Measurements from ENCODE around the gene FBN1.

Gene FBN1

DNA sequence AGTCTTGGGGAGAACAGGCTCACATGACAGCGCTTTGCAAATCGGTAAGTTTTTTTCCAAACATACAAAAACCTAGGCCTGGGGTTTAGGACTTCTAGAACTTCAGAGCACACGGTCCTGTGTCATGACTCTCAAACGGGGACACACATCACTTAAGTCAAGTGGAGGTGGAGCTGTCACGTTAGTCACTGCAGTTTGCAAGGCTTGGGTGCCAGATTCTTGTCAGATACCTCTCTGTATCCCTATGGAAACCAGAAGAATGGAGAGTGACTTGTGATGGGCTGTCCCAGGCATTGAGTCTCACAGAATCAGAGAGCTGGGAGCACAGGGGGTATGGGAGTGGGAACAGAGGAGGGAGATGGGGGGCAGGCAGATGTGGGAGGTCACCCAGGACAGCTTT, 249.5 kb downstream of the FBN1 start:
- no peak for DNase-seq (ENCODE audit: low read depth)

DNA sequence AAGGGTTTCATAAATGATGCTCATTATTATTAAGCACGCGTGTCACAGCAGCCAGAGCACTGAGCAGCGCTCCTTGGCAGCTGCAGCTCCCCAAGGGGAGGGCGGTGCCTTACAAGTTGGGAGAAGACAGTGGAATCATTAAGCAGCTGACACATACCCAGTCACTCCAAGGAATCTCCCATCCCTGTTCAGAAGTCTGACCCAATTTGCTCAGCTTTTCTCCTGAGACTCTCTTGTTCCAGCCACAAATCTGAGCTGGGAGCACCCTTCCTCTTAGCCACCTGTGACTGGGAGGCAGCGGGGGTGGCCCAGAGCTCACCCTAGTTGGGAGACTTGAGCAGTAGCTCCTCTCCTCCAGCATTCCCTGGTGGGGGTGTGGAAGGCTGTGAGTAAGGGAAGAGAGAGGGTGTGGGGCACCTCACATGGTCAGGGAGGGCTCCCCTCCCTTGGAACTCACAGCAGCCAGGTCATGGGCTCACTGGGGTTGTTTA, 249.9 kb downstream of the FBN1 start:
- DNase-seq (ENCODE audit: low read depth): peak; percentile 95

DNA sequence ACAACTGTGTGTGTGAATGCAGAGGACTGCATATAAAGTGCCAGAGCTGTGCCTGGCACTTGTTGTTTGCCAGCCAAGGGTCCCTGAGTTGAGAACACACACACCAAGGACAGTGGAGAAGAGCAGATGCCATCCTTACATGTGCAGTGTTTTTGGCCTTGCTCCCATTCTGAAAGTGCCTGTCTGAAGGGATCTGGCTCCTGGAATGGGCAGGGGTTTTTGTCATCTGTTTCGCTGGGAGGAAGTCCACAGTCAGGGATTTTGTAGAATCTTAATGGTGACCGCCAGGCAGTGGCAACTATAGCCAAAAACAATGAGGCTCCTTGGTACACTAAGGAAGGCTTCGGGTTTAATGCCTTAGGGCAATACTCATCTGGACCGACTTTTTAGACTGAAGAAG, 250.5 kb downstream of the FBN1 start:
- no peak for DNase-seq (ENCODE audit: low read depth)

DNA sequence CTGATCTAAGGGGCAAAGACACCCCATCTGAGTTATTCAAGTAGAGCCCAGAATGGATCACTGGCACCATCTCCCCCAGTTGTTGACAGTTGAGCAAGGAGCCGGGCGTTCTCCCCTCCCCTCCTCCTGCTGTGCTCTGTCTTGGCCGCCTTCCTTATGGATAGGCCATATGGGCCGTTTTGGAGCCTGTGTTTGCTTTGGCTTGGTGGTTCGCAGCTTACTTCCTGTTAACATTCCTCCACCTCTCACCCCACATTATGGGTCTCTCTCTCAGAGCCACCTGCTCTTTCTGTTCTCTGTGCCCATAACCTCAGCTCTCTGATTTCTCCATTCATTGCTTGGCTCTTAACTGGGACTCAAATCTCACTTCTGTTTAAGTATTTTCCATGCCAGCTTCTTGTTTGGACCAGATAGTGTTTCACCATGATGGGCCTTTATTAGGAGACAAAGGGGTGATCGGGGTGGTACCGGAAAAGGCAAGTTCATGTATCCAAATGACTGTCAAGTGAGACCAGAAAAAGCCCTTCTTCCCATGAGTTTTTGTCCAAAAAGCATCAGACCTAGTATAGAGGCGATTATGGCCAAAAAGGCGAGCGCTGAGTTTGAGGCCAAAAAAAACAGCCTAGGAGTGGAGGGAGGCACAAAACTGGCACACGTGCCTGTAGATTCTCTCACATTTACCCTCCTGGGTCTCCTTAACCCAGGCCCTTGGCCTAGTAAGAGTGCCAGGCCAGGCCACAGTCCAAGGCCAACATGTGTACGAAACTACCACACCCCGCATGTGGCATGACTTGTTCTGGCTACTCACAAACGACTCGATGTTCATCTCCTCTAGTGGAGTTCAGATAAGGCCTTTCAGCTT, 251.6 kb downstream of the FBN1 start:
- DNase-seq (ENCODE audit: low read depth): peak; percentile 67

DNA sequence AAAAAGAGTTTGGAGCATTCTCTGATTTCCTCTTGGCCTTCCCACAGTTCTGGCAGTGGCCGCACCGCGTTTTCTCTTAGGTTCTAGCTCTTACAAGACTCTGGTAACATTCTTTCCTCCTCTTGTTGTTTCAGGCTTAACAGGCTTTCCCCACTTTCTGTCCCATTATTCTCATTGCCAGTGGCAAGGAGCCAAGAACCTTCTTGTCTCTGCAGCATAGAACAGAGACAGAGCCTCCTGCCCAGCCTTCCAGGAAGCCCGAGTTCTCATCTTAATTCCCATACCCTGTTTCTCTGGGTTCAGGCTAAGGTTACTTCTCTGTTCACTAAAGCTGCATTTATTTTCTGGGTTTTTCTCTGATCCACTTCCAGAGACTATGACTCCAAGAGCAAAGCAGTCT, 253.2 kb downstream of the FBN1 start:
- DNase-seq (ENCODE audit: low read depth): peak; percentile 43

DNA sequence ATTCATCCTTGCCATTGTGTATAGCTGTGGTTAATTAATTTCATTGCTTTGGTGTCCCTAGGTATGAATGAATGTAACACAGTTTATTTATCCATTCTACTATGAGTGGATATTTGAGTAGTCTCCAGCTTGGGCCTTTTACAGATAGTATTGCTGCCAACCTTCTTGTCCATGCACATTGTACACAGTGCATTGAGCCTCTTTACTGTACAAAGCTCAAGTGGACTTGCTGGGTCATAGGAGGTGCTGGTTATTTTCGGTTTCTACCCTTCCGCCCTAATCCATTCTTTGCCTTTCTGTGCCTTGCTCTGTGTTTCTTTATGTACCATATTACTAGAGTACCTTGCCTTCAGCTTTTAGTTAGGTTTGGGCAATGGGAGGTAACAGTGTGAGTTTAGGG, 253.6 kb downstream of the FBN1 start:
- DNase-seq (ENCODE audit: low read depth): peak; percentile 35

DNA sequence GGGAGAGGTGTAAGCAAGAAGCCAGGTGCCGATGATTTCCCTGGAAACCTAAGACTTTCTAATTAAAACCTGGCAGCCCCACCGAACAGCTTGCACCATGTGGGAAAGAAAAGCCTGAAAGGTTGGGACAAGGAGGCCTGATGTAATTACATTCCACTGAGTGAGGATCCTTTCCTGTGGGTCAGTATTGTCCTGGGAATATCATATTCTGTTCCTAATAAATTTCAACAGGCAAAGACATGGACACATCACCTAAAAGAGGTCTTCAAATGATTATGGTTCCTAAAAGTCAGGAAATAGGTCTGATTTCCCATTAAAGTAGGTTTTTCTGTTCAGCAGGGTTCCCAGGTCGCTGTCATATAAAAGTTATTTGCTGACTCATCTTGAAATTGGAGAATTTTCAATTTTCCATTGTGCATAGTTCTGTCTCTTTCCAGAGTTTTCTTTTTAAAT, 255.8 kb downstream of the FBN1 start:
- DNase-seq (ENCODE audit: low read depth): peak; percentile 75

DNA sequence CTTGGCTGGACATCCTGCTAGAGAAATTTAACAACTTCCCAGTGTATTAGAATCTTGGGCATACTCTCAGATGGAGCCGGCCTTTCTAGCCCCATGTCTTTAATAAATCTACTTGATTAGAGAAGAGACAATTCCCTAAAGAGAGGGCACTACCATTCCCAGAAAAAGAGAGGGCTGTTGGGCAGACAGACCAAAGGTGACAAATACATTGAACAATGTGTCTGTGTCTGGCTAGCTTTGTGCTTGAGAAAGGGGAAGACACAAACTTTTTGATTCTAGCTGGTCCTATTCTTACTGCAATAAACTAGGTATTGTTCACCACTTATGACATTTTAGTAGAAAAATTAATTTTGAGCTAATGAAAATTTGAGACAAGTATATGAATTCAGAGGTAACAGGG, 256.6 kb downstream of the FBN1 start:
- DNase-seq (ENCODE audit: low read depth): no peak

DNA sequence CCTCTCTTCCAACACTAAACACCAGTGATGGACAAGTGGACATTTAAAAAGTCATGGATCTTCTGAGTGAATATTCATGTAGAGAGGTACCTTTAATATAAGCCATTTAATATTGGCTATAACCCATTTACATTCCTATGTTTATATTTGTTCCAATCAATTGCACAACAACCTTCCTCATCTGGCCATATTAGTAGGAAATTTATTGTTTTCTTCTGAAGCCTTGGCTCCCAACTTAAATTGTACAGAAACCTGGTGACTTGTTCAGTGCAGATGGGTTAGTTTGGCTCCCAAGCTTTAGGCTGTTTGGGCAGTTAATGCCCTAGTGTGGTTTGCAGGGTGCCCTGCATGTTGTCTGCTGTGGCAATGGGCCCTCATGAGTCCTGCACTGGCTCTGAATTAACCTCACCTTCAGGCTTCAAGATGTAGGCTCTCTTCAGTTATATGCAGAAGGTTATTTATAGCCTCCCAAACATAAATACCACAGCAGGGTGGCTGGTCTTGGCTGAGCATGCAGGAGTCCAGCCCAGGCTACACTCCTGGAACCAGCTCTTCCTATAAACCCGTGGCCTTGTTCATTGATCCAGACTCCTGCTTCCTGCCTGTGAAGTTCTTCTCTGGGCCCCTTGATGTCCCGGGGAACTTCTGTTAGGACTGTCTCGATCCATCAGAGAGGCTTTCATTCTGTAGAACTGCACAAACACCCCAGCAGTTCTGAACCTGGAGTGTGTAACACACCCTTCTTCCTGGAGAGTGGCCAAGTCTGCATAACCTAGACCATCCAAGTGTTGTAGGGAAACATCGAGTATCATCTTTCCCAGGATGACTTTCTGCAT, 257.3 kb downstream of the FBN1 start:
- peak; percentile 53 for DNase-seq (ENCODE audit: low read depth)

DNA sequence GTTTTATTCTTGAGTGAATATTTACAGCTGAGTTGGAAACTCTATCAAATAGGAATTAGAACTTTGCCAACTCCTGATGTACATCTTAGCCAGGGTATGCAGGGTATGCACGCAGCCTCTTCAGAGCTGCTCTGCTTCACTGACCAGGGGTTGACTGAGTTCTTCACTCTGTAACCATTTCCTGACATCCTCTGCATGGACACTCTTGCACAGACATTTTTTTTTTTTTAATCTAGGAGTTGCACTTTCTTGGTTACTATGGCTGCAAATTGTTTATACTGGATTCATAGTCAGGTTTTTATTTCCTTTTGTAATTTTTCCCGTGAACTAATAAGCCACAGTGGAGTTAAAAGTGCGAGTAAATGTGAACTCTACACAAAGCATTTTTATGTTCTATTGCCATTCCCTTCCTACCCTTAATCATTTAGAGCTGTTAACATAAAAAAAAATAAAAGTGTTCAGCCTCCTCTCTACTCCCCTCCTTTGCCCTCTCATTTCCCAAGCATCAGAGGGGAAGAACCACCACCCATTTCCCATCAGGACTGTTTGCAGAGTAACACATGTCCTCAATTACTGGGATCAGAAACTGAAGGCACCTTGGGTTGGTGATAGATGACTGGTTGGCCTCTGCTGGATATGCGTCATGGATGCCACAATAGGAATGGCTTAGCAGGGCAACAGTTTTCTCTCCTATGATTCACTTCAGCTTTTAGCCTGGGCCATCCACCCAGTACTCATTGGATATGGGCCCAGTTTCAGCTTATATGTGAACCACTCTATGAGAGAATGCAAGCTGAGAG, 260.3 kb downstream of the FBN1 start:
- DNase-seq (ENCODE audit: low read depth): peak; percentile 98

DNA sequence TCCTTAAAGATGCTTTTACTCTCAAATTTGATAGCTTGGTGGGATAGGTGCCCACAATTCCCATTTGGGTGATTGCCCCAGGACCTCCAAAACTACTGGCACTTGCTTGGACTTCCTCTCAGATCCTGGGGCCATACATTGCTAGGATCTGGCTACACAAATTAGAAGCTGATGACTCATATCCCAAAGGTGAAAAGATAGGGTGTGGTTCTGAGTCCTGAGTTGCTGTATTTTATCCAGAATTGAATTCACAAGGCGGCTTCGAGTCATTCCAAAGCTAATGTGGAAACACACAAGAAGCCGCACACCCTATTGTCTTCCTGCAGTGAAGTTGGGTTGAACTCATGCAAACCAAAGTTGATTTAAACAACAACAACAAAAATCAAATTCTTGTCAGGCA, 260.9 kb downstream of the FBN1 start:
- no peak for DNase-seq (ENCODE audit: low read depth)

DNA sequence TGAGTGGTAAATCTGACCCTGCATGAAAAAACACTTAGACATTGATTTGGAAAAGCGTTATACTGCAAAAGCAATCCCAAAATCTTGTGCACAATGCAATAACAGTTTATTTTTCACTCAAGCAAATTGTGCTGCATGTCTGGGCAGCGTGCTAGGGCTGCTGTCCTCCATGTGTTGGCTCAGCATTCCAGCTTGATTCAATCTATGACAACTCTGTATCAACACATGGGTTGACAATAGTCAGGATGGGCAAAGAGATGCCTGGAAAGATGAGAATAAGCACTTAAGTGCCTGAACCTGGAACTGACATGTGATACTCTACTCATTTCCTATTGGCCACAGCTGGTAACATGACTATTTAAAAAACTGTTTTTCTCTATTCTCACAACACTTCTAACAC, 262.5 kb downstream of the FBN1 start:
- no peak for DNase-seq (ENCODE audit: low read depth)

DNA sequence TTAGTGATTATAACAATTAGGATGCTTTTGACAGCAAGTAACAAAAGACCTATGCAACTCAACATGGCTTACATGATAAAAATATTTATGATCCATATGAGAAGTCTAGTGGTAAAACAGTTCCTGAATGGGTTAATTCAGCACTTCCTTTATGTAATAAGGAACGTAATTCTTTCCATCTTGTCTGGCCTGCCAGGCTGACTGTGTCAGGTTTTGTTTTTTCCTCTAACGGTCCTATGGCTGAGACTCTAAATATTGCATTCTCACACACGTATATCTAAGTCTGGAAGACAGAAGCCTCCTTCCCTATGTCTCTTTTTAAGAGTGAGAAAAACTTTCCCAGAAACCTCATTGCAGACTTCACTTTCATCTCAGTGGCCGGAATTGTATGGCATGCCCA, 263.6 kb downstream of the FBN1 start:
- no peak for DNase-seq (ENCODE audit: low read depth)

DNA sequence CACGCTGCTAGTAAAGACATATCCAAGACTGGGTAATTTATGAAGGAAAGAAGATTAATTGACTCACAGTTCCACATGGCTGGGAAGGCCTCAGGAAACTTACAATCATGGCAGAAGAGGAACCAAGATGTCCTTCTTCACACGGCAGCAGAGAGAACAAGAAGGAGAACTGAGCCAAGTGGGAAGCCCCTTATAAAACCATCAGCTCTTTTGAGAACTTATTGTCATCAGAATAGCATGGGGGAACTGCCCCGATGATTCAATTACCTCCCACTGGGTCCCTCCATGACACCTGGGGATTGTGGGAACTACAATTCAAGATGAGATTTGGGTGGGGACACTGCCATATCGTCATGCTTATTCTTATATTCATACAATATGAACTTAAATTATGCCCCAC, 265.3 kb downstream of the FBN1 start:
- DNase-seq (ENCODE audit: low read depth): no peak

DNA sequence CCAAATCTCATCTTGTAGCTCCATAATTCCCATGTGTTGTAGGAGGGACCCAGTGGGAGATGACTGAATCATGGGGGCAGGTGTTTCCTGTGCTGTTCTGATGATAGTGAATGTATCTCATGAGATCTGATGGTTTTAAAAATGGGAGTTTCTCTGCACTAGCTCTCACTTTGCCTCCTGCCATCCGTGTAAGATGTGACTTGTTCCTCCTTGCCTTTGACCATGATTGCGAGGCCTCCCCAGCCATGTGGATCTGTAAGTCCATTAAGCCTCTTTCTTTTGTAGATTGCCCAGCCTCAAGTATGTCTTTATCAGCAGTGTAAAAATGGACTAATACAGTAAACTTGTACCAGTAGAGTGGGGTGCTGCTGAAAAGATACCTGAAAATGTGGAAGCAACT, 269.7 kb downstream of the FBN1 start:
- DNase-seq (ENCODE audit: low read depth): no peak

DNA sequence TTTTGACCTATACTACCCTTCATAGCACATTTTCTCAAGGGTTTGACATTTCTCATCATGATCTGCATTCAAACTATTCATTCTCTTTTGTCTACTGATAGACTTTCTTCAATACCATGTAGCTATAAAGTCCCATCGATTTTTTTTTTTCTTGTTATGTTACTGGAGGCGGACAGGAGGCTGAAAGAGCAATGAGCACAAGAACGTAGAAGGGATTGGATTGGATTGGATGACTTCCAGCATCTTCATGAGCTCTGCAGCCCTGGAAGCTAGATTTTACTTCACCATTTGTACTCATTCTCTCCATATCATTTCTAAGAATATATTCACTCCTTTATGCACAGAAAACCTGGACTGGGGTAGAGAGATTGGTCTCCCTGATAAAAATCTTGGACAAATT, 271.0 kb downstream of the FBN1 start:
- DNase-seq (ENCODE audit: low read depth): no peak

DNA sequence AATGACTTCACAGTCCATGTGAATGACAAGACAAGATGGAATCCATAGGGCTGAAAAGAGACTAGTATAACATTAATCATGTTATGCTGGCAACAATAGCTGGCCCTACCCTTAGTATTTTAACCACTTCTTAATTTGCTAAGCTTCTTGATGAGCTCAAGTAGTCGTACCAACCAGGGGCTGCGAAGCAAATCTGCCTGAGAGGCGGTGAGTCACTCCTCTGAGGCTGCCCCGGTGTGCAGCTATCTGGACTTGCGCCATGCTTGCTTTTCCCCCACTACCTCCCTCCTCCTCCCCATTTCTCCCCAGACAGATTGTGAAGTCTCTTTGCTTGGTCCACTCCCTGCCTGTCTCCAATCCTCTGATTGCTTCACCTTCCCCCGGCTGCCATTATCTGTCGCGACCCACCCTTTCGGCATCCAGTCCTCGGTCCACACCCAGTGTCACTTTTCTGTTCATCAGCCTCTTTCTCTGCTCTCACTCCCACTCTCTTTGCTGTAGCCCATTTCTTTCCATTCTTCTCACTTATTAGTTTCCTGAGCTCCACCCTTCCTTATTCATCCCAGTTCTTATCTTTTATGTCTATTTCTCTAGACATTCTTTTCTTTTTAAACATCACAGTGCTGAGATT, 271.6 kb downstream of the FBN1 start:
- DNase-seq (ENCODE audit: low read depth): no peak

DNA sequence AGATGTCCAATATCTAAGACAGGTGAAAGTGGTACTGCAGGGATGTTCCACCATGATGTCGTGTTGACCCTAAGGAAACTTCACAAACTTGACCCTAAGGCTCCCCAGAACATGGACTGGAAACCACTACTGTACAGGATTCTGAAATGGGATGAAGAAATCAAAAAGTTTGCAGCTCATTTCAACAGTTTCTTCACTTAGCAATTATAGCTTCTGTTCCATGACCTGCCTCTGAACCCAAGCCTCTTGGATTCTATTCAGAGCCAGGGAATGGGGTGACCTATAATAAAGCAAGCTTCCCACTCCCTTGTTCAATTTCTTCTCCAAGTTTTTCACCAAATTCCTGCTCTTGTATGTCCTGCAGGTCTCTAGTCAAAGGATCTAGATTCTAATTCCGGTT, 273.5 kb downstream of the FBN1 start:
- no peak for DNase-seq (ENCODE audit: low read depth)

DNA sequence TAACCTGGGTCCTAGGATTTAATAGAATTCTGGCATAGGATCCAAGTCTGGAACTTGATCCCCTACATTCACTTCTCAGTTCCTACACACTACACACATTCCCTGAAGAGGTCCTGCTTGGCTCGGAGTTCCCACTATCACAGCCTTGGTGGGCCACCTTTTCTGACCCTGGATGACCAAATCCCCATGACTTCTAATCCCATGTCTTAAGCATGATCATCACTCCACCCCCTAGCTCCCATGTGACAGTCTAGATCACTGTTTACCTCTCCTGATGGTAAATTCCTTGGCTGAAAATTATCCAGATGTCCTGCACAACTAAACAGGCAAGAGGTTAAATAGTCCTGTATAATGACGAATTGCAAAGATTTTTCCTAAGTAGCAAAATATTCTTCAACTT, 274.0 kb downstream of the FBN1 start:
- no peak for DNase-seq (ENCODE audit: low read depth)

DNA sequence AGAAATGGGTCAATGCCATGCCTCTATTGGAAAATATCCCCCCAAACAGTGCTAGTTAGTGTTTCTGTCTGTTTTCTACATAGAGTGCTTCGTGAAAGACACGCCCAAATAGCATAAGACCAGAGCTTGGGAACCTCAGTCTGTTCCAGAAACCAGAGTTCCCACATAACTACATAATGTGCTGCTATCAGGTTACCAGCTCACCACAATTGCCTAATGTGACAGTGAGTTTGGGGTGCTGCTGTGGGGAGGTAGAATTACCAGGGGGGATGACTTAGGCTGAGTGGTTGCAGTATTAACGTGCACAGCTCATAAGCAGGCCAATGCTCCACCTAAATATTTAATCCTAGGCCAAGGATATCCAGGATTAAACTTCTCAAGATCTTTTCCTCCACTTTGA, 275.0 kb downstream of the FBN1 start:
- peak; percentile 93 for DNase-seq (ENCODE audit: low read depth)

DNA sequence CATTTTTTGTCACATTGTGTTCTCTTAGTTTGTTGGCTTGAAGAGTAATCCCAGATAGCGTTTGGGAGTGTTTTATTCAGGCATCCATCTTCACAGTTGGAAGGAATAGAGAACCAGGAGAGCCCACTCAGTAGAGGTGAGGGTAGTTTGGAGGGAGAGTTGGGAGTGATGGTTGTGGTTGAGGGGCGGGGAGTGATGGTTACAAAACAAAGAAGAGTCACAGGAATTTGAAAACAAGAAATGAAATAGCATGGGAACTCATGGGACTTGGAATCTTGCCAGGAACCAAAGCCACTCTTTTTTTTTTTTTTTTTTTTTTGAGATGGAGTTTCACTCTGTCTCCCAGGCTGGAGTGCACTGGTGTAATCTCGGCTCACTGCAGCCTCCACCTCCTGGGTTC, 278.0 kb downstream of the FBN1 start:
- DNase-seq (ENCODE audit: low read depth): peak; percentile 48
